Esophagus muscularis mucosa (tissue), 4 donors: ENCODE results near the gene UQCRC2. TPM values are rescaled to one million over a fixed set of nuclear protein-coding genes. Genes with fewer than 3 reads are reported as not detected.

Source experiments
- DNase-seq: peaks from one replicate; pipeline ENCODE4 v3.0.0-alpha.2; 2017; ENCODE audit errors: extremely low spot score
- H3K27ac ChIP-seq, 4 donors: fragments of 200-600 bp; sonication (generic); replicated peaks in 1 of 4; 1 replicate in 3 of 4; 2 replicates in 1 of 4; pipeline ENCODE4 v1.5.1; 2016 to 2019; ENCODE audit warnings: mild to moderate bottlenecking in 1 of 4
- H3K27me3 ChIP-seq, 4 donors: fragments of 200-600 bp; sonication (generic); one replicate each; pipeline versions ENCODE4 v1.5.1 to v1.6.0; 2016 to 2019
- H3K36me3 ChIP-seq, 4 donors: fragments of 200-600 bp; sonication (generic); one replicate each; pipeline ENCODE4 v1.5.1; 2016 to 2019
- H3K4me1 ChIP-seq, 4 donors: fragments of 200-600 bp; sonication (generic); one replicate each; pipeline ENCODE4 v1.5.1; 2016 to 2019
- H3K4me3 ChIP-seq, 4 donors: fragments of 200-600 bp; sonication (generic); 1 replicate in 2 of 4; 2 replicates in 2 of 4; pipeline ENCODE4 v1.5.1; 2016 to 2019; ENCODE audit warnings: mild to moderate bottlenecking in 4 of 4, moderate library complexity in 1 of 4
- H3K9me3 ChIP-seq, 4 donors: fragments of 200-600 bp; sonication (generic); 1 replicate in 3 of 4; 2 replicates in 1 of 4; pipeline ENCODE4 v1.5.1; 2016 to 2019
- CTCF ChIP-seq, 3 experiments: fragments of 200-600 bp in 2 of 3; fragments of 450-650 bp in 1 of 3; sonication (generic) in 2 of 3; IDR thresholded peaks; one replicate each; pipeline ENCODE4 v1.5.1; 2017 to 2019; ENCODE audit warnings: antibody characterized with exemption in 3 of 3, mild to moderate bottlenecking in 2 of 3, moderate library complexity in 1 of 3
- EP300 ChIP-seq: sonication (generic); formaldehyde crosslinking; IDR thresholded peaks from one replicate; pipeline ENCODE4 v1.6.1; 2017; ENCODE audit warnings: antibody characterized with exemption
- POLR2A ChIP-seq: fragments of 450-650 bp; IDR thresholded peaks from one replicate; pipeline ENCODE4 v1.6.1; 2017; ENCODE audit warnings: antibody characterized with exemption, moderate library complexity, mild to moderate bottlenecking, low read depth
- POLR2AphosphoS5 ChIP-seq, 2 donors: sonication (generic); formaldehyde crosslinking; IDR thresholded peaks; one replicate each; pipeline ENCODE4 v1.6.1; 2017; ENCODE audit warnings: antibody characterized with exemption in 2 of 2
- WGBS: methylation state at CpG from one replicate; pipeline ENCODE4 v1.1.5; 2018; 5-methylcytosine and 5-hydroxymethylcytosine counted together
- intact Hi-C: fragments of 100-400 bp; cut with DNase I; formaldehyde crosslinking; loops from one replicate; pipeline ENCODE4 v1.15.1; 2023
- total RNA-seq, 4 donors: library from RNA; depleted of rRNA; stranded (reverse); fragments of >200 nt; gene quantifications; one replicate each; pipeline versions ENCODE4 v1.1.0 to v1.2.1, GENCODE V29; 2016

Gene UQCRC2
- total RNA-seq, 4 donors from 2014 or later: 147 to 209 (median 186) TPM

- Histone ChIP-seq H3K27me3 (no peaks in the 10 kb centered on the region), H3K4me3 (peak within 1 kb of the TSS; percentile 65 to 97 (median 90)), H3K27ac (peak within 1 kb of the TSS; percentile 86 to 93 (median 92)), H3K36me3 (no peaks in the 10 kb centered on the region), H3K9me3 (no peaks in the 10 kb centered on the region), H3K4me1 (peaks cover 30 to 45% (median 38%) of the 10 kb centered on the region in 4 donors)
- intact Hi-C loops: no loop called here
- peak in 1 of 2 donors; percentile 74 for TF ChIP-seq POLR2AphosphoS5 (IDR thresholded peaks at IDR 0.05)
- TF ChIP-seq CTCF (IDR thresholded peaks at IDR 0.05): peak in 1 of 3 experiments; percentile 8
- peak; percentile 28 for TF ChIP-seq POLR2A
- no peak for TF ChIP-seq EP300
- WGBS: 0% methylated on average over 18 of the region's 78 CpGs
- DNase-seq: no peak
Observed at GRCh38 chr16:22007509-22008214, 54.5 kb downstream of the UQCRC2 start, which contains the start of gene MOSMO. TSS of gene MOSMO (plus strand) at chr16:22008111. CDS start at chr16:22008302, 191 bp downstream.

- no peaks in the 10 kb centered on the region for H3K9me3 ChIP-seq
- peak overlapping the region; percentile 65 to 97 (median 90) for H3K4me3 ChIP-seq
- H3K4me1 ChIP-seq: peaks cover 30 to 49% (median 38%) of the 10 kb centered on the region in 4 donors
- intact Hi-C loops: no loop called here
- no peak for DNase-seq
- WGBS: 2% methylated on average over 49 of the region's 65 CpGs
- H3K36me3 ChIP-seq: no peaks in the 10 kb centered on the region
- H3K27ac ChIP-seq: peak overlapping the region; percentile 86 to 93 (median 92)
- H3K27me3 ChIP-seq: no peaks in the 10 kb centered on the region
- TF ChIP-seq POLR2AphosphoS5 (IDR thresholded peaks at IDR 0.05) (no peak), CTCF (IDR thresholded peaks at IDR 0.05) (no peak), EP300 (no peak), POLR2A (no peak)
Observed at GRCh38 chr16:22008215-22009059, 55.3 kb downstream of the UQCRC2 start.

GRCh38 chr16:22010902-22011301, 57.7 kb downstream of the UQCRC2 start:
- no peak for DNase-seq
- no peak overlapping the region for H3K27ac ChIP-seq
- TF ChIP-seq POLR2A (no peak), CTCF (IDR thresholded peaks at IDR 0.05) (no peak), EP300 (no peak), POLR2AphosphoS5 (IDR thresholded peaks at IDR 0.05) (no peak)
- 86% methylated on average over 5 of the region's 5 CpGs for WGBS
- intact Hi-C loops: no loop called here
- no peak overlapping the region for H3K4me3 ChIP-seq
- no peaks in the 10 kb centered on the region for H3K36me3 ChIP-seq
- H3K9me3 ChIP-seq: no peaks in the 10 kb centered on the region
- H3K4me1 ChIP-seq: peaks cover 30 to 70% (median 47%) of the 10 kb centered on the region in 4 donors
- H3K27me3 ChIP-seq: no peaks in the 10 kb centered on the region

GRCh38 chr16:22012241-22012640, 59.1 kb downstream of the UQCRC2 start:
- H3K4me1 ChIP-seq: peaks cover 24 to 76% (median 54%) of the 10 kb centered on the region in 4 donors
- 46% methylated on average over 2 of the region's 2 CpGs for WGBS
- intact Hi-C loops: no loop called here

More at GRCh38 chr16:22012241-22012640, 59.1 kb downstream of the UQCRC2 start:
- DNase-seq: no peak
- Histone ChIP-seq H3K36me3 (no peaks in the 10 kb centered on the region), H3K4me3 (no peak overlapping the region), H3K27ac (no peak overlapping the region), H3K27me3 (no peaks in the 10 kb centered on the region), H3K9me3 (no peaks in the 10 kb centered on the region)
- TF ChIP-seq CTCF (IDR thresholded peaks at IDR 0.05): no peak
- TF ChIP-seq POLR2AphosphoS5 (IDR thresholded peaks at IDR 0.05): no peak
- TF ChIP-seq POLR2A: no peak
- TF ChIP-seq EP300: no peak
